ENCODE measurements around the gene CNST. TPM values are rescaled to one million over a fixed set of nuclear protein-coding genes. Genes with fewer than 3 reads are reported as not detected.

CNST gene
- total RNA-seq, 2 experiments from 2014 or later = 23.6 to 24.2 TPM

Other genes with a start within 250 kb of the CNST start
- 10 to 100 TPM; 17.2 to 18.4 TPM for gene SMYD3, start 59.2 kb upstream of the CNST start, total RNA-seq
- 10 to 100 TPM; 14.1 to 17.3 TPM for gene TFB2M, start 195 bp upstream of the CNST start, total RNA-seq
- 10 to 100 TPM; 17.1 to 28.6 TPM for gene SCCPDH, start 158.0 kb downstream of the CNST start, total RNA-seq

Data from activated CD4-positive, alpha-beta T cell treated with anti-CD3 and anti-CD28 coated beads for 36 hours (primary cell).